ENCODE measurements around the gene GPR65.
"Not testable (repeated sequence)": the region's sequence is repeated elsewhere in the genome, so short reads cannot be mapped to it uniquely, and the experiment has no call there.

Gene GPR65

DNA sequence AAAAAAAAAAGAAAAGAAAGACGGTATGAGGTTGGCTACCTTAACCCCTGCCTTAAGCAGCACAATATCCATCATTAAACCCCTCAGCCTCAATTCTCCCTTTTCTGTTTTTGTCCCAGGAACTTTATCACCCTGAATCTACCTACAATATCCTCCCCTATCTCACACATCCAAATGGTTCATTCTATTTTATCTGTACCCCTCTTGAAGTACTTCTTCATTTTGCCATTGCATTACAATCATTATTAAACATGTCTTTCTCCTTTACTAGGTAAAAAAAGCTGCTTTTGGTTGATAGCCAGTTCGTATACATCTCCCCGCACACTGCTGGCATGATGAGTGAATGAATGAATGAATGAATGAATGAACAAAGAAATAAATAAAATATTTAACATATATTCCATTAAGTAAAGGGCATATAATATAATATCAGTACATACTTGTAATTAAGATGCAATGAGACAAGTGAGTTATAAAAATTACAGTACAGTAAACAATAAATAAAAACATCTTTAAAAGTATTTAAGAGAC is 364 bp upstream of the GPR65 start:
- no peak for DNase-seq (ENCODE audit: low read depth, low spot score)

DNA sequence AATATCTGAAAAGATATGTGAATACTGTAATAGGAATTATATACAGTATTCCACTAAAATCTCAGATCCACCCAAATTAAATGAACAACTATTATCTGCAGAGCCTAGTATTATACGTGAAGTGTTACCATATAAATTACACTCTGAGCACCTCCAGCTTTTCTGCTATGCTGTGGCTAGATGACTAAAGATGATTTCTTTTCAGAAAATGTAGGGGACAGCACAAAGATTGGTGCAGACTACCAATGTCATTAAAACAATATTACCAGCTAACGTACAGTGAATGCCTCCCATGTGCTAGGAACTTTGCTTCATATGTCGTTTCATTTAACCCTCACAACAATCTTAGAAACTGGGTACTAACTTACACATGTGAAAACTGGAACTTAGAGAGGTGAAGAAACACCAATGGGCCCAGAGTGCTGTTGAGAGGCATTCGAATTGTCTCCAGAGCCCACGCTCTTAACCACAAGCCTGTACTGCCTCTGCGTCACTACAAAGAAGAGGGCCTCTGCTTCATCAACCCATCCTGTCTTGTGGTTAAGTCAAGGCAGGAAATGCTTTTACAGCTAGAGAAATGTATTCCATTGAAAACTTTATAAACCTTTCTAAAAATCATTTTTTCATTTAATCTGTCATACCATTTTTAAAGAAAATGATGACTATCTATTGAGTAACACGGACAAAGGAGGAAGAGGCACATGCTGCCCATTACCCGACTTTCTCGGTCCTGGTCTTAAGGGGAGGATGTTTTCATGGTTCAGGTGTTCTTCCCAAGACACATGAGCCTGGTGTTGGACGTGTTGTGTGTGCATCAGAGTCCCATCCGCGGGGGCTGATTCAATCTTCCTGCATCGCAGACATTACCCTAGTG is 1.3 kb downstream of the GPR65 start:
- DNase-seq (ENCODE audit: low read depth, low spot score): peak; percentile 31

DNA sequence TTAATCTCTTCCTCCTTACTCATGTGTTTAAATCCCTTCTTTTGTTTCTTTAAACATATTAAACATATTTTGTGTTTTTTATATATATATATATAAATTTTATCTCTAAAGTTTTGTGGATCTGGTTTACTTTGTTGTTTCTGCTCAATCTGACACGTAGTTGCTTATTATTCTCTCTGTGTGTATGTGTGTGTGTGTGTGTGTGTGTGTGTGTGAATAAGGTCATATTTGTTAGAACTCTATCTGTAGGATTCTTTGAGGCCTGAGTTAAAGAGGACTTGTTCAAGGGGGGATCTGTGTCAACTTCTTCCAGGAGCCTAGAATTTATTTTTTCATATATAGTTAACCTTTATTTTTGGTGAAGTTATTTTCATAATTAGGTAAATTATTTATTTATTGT is 2.7 kb downstream of the GPR65 start:
- no peak for DNase-seq (ENCODE audit: low read depth, low spot score)

DNA sequence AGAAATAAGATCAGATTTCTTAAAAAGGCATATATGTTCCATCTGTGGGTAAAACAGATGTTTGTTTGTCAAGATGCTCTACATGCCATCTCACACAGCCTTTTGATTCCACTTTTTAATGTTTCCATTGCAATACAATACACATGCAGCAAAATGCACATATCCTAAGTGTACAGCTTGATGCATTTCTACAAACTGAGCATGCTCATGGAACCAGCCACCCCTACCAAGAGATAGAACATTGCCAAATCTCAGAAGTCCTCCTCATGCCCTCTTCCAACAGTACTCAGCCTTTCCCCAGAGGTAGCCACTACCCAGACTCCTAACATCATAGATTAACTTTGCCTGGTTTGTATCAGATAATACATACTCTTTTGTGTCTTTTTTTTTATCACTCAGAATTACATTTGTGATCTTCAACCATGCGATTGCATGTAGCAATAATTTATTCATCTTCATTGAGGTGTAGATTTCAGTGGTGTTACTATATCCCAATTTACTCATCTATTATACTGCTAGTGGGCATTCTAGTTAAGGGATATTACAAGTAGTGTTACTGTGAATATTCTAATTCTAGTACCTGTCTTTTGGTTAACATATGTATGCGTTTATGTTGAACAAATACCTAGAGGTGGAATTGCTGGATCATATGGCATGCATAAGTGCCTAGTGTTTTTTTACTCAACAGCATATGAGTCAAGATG is 3.3 kb downstream of the GPR65 start:
- DNase-seq (ENCODE audit: low read depth, low spot score): no peak

DNA sequence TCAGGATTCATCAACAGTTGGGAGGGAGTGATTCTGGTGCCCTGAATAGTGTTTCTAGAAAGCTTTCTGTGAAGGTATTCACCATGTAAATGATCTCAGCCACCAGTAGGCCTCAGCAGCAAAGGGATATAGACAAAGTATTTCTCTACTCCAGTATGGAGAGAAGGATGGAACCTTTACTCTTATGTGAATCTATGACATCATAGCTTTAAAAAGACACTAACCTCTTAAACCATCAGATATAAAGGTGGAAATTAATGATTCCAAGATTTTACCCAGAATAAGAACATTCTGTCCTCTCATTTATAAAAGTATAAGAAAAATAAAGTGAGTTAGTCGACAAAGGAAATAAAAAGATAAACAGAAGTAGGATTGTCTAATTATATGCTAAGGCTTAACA is 4.6 kb downstream of the GPR65 start:
- DNase-seq (ENCODE audit: low read depth, low spot score): no peak

DNA sequence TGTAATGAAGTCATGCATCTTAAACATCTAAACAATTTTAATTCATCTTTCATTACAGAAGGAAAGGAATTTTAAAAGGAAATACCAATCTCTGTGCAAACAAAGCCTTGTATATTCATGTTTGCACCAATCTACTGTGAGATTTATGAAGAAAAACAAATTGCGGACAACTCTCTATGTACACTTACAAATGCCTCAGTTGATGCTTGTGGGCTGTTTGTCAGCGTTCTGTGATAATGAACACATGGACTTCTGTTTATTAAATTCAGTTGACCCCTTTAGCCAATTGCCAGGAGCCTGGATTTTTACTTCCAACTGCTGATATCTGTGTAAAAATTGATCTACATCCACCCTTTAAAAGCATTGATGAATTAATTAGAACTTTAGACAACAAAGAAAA is 5.4 kb downstream of the GPR65 start:
- no peak for DNase-seq (ENCODE audit: low read depth, low spot score)

DNA sequence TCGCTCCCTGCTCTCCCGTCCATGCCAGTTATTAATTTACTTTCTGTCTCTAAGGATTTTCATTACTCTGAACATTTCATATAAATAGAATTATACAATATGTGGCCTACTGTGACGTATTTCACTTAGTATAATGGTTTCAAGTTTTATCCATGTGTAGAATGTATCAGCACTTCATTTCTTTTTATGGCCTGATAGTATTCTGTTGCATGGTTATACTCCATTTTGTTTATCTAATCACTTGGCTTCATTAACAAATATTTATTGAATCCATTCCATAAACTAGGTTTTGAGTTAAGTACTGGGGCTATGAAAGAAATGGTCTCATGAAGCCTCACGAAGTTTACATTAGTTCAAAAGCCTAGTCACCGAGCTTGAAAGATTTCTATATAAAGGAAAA is 7.6 kb downstream of the GPR65 start:
- DNase-seq (ENCODE audit: low read depth, low spot score): no peak

DNA sequence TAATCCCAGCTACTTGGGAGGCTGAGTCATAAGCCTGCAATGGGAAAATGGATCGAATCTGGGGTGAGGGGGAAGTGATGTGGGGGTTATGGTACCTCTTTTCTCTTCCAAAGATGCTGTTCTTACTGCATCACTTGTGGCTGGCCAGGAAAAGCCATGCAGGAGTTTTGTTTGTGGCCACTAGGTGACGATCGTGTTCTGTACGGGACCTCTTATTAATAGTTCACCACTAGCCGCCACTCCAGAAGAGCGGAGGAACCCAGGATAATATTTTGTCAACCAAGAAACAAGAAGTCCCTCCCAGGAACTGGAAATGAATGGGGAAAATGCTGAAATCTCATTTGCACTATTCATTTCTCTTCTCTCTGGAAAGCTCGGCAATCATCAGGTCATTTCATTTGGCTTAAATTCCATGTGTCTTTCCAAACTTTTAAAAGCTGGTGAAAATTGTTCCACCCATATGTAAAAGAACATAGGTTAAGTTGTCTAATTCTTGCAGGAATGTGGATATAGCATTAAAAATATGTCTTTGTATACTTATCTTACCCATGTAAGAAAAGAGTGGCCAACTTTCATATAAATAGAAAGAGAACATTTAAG is 8.9 kb downstream of the GPR65 start:
- no peak for DNase-seq (ENCODE audit: low read depth, low spot score)

DNA sequence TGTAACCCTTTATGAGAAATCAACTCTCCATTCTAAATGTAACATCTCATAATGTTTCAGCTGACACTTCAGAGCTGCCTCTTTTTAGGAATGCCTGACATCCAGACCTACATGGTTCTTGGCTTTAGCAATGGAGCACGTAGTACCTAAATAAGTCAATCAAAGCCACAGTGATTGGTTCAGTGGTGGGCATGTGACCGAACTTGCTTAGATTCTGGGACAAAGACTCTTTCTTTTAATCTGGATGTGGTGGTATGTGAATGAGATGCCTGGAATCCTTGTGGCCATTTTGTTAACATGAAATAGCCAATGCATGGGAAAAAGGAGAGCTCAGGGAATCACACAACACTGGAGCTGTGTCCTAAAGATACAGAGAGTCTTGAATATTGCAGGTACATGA is 11.8 kb downstream of the GPR65 start:
- no peak for DNase-seq (ENCODE audit: low read depth, low spot score)

DNA sequence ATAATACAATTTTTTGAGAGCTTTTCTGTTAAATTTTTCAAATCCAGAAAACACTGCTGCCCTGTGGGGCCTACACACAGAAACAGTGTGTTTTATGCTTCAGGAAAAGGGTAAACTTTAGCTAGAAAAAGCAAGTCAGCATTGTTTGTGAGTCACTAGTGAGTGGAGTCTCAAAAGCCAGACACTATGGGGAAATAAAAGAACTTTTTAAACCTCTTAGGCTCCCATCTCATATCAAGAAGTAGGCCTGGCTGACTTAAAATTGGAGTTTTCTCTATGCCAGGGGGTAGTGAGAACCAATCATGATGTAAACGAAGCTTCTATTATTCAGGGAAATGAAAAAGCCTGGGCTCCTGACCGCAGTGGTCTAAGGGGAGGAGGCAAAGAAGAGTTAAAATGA is 12.6 kb downstream of the GPR65 start:
- no peak for DNase-seq (ENCODE audit: low read depth, low spot score)

DNA sequence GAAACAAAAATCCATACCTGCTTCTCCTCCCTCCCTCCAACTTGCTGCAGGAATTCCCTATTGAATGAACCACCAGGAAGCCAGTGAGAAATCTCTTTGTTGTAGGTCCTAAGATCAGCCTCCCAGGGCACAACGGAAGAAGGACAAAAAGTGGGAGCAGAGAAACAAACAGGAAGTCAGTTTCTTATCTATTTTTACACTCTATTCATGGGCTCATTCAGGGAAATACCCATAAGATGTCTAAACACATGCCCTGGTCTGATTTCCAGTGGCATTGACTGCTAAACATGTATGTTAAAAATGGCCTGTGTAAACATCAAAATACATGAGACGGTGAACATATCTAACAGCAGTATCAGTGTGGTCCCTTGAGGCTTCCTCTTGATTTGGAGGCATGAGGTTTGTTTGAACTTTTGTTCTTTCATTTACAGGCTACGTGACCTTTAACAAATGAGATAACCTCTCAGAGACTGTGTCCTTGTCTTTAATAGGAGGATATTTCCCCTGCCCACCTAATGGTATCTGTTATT is 18.8 kb downstream of the GPR65 start:
- DNase-seq (ENCODE audit: low read depth, low spot score): no peak

DNA sequence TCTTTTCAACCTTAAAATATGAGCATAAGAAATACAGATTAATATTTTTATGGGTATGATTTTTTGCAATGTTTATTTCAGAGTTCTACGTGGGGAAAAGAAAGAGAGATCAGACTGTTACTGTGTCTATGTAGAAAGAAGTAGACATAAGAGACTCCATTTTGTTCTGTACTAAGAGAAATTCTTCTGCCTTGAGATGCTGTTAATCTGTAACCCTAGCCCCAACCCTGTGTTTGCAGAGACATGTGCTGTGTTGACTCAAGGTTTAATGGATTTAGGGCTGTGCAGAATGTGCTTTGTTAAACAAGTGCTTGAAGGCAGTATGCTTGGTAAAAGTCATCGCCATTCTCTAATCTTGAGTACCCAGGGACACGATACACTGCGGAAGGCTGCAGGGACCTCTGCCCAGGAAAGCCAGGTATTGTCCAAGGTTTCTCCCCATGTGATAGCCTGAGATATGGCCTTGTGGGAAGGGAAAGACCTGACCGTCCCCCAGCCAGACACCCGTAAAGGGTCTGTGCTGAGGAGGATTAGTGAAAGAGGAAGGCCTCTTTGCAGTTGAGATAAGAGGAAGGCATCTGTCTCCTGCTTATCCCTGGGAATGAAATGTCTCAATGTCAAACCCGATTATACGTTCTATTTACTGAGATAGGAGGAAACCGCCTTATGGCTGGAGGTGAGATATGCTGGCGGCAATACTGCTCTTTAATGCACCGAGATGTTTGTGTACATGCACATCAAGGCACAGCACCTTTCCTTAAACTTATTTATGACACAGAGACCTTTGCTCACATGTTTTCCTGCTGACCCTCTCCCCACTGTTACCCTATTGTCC is 19.5 kb downstream of the GPR65 start:
- DNase-seq (ENCODE audit: low read depth, low spot score): not testable (repeated sequence)

DNA sequence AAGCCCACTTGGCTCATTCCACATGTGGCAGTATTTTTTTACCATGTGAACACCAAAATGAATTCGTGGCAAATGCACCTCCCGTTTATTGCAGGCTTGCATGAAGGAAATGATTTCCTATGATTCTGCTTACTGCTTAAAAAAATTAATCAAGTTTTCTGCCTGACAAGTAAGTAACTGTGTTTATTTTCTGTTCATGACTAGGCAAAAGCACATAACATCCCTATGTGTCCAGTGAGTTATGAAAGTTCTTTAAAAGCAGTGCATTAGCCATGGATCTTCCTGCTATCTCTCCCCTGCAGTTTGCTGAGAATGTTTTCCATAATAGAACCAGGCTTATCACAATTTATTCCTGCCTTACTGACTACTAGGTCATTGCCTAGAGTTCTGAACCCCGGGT is 20.4 kb downstream of the GPR65 start:
- DNase-seq (ENCODE audit: low read depth, low spot score): no peak

DNA sequence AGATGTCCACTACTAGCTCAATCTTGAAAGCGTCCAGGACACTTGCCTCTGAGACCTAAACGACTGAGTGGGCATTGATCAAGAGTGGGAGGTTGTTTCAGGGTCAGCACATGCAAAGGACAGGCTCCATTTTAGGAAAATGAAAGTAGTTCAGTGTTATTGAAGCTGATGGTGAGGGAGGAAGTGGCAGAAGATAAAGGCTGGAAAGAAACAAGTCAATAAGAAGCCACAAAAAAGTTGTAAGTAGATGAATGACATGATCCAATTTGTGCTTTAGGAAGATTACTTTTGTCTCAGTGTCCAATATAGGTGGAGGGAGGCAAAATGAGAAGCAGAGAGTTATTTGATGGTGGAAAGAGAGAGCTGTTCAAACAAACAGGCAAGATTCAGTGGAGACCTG is 22.0 kb downstream of the GPR65 start:
- DNase-seq (ENCODE audit: low read depth, low spot score): no peak

DNA sequence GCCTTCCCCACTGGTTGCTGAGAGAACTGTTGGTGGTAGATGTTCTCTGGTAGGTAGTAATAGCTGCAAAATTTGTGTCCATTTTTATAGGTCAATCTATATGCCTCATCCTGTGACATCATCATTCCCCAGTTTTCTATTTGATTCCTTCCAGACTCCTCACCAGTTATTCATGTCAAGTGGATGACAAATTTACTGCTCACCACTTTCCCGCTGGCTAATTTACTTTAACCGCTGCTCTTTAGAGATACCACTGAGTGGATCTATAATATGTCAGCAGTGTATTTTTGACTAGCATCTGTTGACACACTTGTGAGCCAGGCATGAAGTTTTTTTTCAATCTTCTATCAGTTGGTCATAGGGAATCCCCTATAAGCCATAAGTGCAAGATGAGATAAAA is 24.6 kb downstream of the GPR65 start:
- no peak for DNase-seq (ENCODE audit: low read depth, low spot score)

DNA sequence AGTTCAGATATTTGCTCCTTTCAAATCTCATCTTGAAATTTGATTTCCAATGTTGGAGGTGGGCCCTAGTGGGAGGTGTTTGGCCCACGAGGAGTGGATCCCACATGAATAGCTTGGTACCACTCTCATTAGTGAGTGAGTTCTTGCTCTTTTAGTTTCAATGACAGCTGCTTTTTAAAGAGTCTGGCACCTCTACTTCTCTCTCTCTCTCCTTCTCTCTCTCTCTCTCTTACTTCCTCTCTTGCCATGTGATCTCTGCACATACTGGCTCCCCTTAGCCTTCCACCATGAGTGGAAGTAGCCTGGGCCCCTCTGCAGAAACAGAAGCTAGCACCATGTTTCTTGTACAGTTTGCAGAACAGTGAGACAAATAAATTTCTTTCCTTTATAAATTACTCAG is 25.1 kb downstream of the GPR65 start:
- DNase-seq (ENCODE audit: low read depth, low spot score): no peak

DNA sequence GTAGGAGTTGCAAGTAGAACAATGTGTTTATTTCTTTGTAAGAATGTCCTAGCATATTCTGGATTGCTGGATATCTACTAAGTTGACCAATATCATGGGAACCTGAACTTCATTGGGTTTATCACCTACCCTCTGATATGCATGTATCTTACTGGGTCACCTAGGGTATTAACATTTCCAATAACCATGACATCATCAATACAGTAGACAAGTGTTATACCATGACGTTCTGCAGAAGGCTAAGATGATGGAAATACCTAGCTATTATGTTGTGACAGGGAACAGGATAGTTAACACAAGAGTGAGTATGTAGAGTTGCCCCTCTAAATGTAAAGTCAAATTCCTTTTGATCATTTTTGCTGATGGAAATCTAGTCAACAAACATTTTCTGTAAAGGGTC is 26.0 kb downstream of the GPR65 start:
- DNase-seq (ENCODE audit: low read depth, low spot score): no peak

DNA sequence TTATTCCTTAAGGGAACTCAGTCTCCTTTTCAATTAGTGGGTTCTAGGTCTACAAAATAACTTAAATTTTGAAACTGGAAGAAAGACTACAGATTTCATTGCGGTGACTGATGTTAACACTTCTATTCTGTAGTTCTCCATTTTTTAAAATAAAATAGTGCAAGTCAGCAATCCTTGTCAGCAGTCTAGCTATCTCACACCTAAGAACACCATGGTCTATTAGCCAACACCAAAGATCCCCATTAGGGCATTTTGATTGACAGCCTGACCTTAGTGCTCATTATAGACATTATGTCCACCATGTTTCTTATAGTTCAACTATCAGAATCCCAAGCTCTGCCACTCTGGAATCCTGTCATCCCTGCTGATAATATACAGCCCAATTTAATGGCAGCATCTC is 27.4 kb downstream of the GPR65 start:
- DNase-seq (ENCODE audit: low read depth, low spot score): no peak

DNA sequence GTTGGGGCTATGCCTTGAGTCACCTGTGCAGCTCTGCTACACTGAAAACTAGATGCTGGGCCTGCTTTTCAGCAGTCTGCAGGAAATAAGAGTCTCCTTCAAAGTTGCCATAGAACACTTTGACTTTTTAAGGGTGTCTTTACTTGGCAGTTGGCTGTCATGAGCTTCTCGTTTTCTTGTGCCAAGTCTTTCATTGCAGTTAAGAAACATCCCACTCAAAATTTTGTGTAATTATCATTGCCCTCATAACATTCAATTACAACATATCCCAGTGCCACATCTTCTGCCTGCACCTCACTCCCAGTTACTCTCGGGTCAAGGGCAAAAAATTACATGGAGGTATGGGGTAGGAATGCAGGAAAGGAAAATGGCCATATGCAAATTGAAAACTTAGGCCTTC is 29.1 kb downstream of the GPR65 start:
- DNase-seq (ENCODE audit: low read depth, low spot score): no peak

DNA sequence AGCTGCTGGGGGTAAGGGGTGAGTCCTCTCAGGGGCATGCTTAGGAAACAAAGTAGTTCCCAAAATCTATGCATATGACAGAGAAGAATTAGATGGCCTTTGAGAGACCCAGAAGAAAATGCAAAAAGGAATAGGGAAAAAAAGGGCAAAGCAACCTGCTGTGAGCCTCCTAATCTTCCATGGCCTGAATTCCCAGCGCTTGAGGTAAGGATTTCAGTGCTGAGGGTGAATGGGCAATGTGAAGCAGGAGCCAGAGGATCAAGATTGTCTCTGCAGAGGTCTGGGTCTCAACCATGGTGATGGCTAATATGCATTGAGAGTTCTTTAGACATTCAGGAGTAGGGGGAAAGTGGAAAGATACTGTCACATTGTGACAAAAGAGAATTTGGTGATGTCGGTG is 31.5 kb downstream of the GPR65 start:
- no peak for DNase-seq (ENCODE audit: low read depth, low spot score)

DNA sequence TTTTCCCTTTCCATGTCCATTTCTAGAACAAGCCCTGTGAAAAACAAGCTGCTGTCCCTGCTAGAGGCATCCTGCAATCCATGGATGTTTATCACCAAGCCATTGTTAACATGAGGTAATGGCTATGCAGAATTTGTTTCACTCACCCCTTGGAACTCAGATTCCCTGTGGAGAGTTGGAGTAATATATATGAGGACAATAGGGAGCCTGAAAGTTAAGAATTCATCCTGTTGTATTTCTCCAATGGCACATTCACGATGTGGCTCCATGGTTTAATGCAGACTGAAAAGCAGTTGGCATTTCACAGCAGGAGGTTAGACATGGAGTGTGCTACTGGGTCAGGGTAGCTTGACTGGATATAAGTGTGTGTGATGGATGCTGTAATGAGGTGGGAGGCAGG is 32.4 kb downstream of the GPR65 start:
- DNase-seq (ENCODE audit: low read depth, low spot score): no peak
